GM23248 (cell line): ENCODE data around the gene CABCOCO1. TPM values are rescaled to one million over a fixed set of nuclear protein-coding genes. Genes with fewer than 3 reads are reported as not detected.
"Not testable (repeated sequence)": the region's sequence is repeated elsewhere in the genome, so short reads cannot be mapped to it uniquely, and the experiment has no call there.

Experiments
- DNase-seq: peaks from one replicate; pipeline ENCODE4 v3.0.0-alpha.2; 2015
- H2AFZ ChIP-seq: fragments of 200-600 bp; sonication (generic); 2 replicates; pipeline ENCODE4 v1.6.1; 2016; ENCODE audit warnings: antibody characterized with exemption
- H3F3A ChIP-seq: fragments of 200-600 bp; sonication (generic); 2 replicates; pipeline ENCODE4 v1.6.1; 2016; ENCODE audit warnings: mild to moderate bottlenecking, antibody characterized with exemption, mixed run types; ENCODE audit not compliant: insufficient read depth
- H3K27ac ChIP-seq: fragments of 200-600 bp; sonication (generic); 2 replicates; pipeline ENCODE4 v1.5.1; 2016; ENCODE audit warnings: mild to moderate bottlenecking
- H3K27me3 ChIP-seq: fragments of 200-600 bp; sonication (generic); replicated peaks from 2 replicates; pipeline ENCODE4 v1.6.1; 2016; ENCODE audit warnings: mild to moderate bottlenecking; ENCODE audit not compliant: insufficient read depth
- H3K36me3 ChIP-seq: fragments of 200-600 bp; sonication (generic); 2 replicates; pipeline ENCODE4 v1.6.1; 2016; ENCODE audit warnings: low read depth, mild to moderate bottlenecking
- H3K4me1 ChIP-seq: fragments of 200-600 bp; sonication (generic); 2 replicates; pipeline ENCODE4 v1.6.1; 2016; ENCODE audit warnings: mild to moderate bottlenecking; ENCODE audit not compliant: insufficient read depth
- H3K4me2 ChIP-seq: fragments of 200-600 bp; sonication (generic); one replicate; pipeline ENCODE4 v1.6.1; 2016; ENCODE audit warnings: mild to moderate bottlenecking; ENCODE audit not compliant: unreplicated experiment
- H3K4me3 ChIP-seq: fragments of 200-600 bp; sonication (generic); 2 replicates; pipeline ENCODE4 v1.5.1; 2016; ENCODE audit warnings: mild to moderate bottlenecking
- H3K79me2 ChIP-seq: fragments of 200-600 bp; sonication (generic); 2 replicates; pipeline ENCODE4 v1.6.1; 2016; ENCODE audit warnings: mild to moderate bottlenecking; ENCODE audit not compliant: insufficient read depth
- H3K9ac ChIP-seq: fragments of 200-600 bp; sonication (generic); 2 replicates; pipeline ENCODE4 v1.6.1; 2016; ENCODE audit warnings: mild to moderate bottlenecking
- H3K9me2 ChIP-seq: fragments of 200-600 bp; sonication (generic); 2 replicates; pipeline ENCODE4 v1.6.1; 2016; ENCODE audit warnings: mixed run types, mild to moderate bottlenecking, moderate library complexity; ENCODE audit not compliant: insufficient read depth
- H3K9me3 ChIP-seq: fragments of 200-600 bp; sonication (generic); one replicate; pipeline ENCODE4 v1.6.1; 2017; ENCODE audit warnings: low read depth
- H4K20me1 ChIP-seq: fragments of 200-600 bp; sonication (generic); 2 replicates; pipeline ENCODE4 v1.6.0; 2016; ENCODE audit not compliant: insufficient read depth
- EZH2 ChIP-seq: fragments of 200-600 bp; sonication (generic); IDR thresholded peaks from 2 replicates; pipeline ENCODE4 v1.6.1; 2018; ENCODE audit warnings: antibody characterized with exemption, mild to moderate bottlenecking; ENCODE audit not compliant: insufficient read depth, poor library complexity, severe bottlenecking
- EZH2phosphoT487 ChIP-seq: fragments of 200-600 bp; sonication (generic); IDR thresholded peaks from 2 replicates; pipeline ENCODE4 v1.6.1; 2018; ENCODE audit warnings: antibody characterized with exemption, moderate library complexity, mild to moderate bottlenecking, low read depth; ENCODE audit not compliant: insufficient read depth
- WGBS, 2 experiments: methylation state at CpG; one replicate each; pipeline ENCODE4 v1.1.6; 2015 to 2017; ENCODE audit warnings: low lambda C conversion rate in 2 of 2, low coverage in 1 of 2; ENCODE audit errors: missing lambda C conversion rate in 2 of 2; 5-methylcytosine and 5-hydroxymethylcytosine counted together
- in situ Hi-C: fragments of 300-500 bp; cut with MboI; formaldehyde crosslinking; loops from 2 replicates; pipeline ENCODE4 v1.15.0; 2020
- polyA plus RNA-seq: library from polyadenylated mRNA; unstranded; fragments of >200 nt; fragmentation: Nextera tagmentation; extraction: Ambion mirVana; gene quantifications from 2 replicates; pipeline ENCODE4 v1.2.1, GENCODE V29; 2016
- total RNA-seq: library from RNA; depleted of rRNA; stranded (reverse); fragments of >200 nt; shearing (Covaris generic); gene quantifications from 2 replicates; pipeline ENCODE4 v1.2.3, GENCODE V29; 2014

Gene CABCOCO1
- total and polyA plus RNA-seq, 2 experiments from 2014 or later: 0.22 to 1.1 TPM

- H3K4me2 ChIP-seq: no peak overlapping the region
- in situ Hi-C loops: no loop called here
- TF ChIP-seq EZH2phosphoT487: no peak
- no peak for TF ChIP-seq EZH2
- 55 to 59% methylated on average over 11 of the region's 11 CpGs for WGBS, 2 experiments
- H3K36me3 ChIP-seq: no peaks in the 10 kb centered on the region
- peak overlapping the region; percentile 3; the same call in 1 of the 2 replicates for H2AFZ ChIP-seq
- H3K9me3 ChIP-seq: no peaks in the 10 kb centered on the region
- no peaks in the 10 kb centered on the region for H4K20me1 ChIP-seq
- H3K27me3 ChIP-seq: no peaks in the 10 kb centered on the region
- H3F3A ChIP-seq: no peaks in the 10 kb centered on the region
- peak; percentile 8 for DNase-seq
- no peak overlapping the region for H3K27ac ChIP-seq
- no peaks in the 10 kb centered on the region for H3K79me2 ChIP-seq
- no peaks in the 10 kb centered on the region for H3K4me1 ChIP-seq
- no peaks in the 10 kb centered on the region for H3K9me2 ChIP-seq
- H3K9ac ChIP-seq: no peak overlapping the region
- no peak overlapping the region for H3K4me3 ChIP-seq
Measured at GRCh38 chr10:61688551-61689308, 26.0 kb downstream of the CABCOCO1 start.

- H3K36me3 ChIP-seq, H4K20me1 ChIP-seq, H3K9me2 ChIP-seq, H3K79me2 ChIP-seq, H3K27ac ChIP-seq, H3F3A ChIP-seq, in situ Hi-C loops, DNase-seq, H3K9ac ChIP-seq, H3K4me1 ChIP-seq, H3K9me3 ChIP-seq, H3K4me3 ChIP-seq, H2AFZ ChIP-seq, H3K4me2 ChIP-seq, H3K27me3 ChIP-seq: not testable (repeated sequence)
- 95% methylated on average over 2 of the region's 2 CpGs; no CpG with 5 or more reads in 1 of the 2 experiments for WGBS, 2 experiments
Measured at GRCh38 chr10:61691667-61692066, 28.9 kb downstream of the CABCOCO1 start.

- Histone ChIP-seq H3K4me2 (no peak overlapping the region), H3K79me2 (no peaks in the 10 kb centered on the region), H2AFZ (no peak overlapping the region), H3K36me3 (no peaks in the 10 kb centered on the region), H4K20me1 (no peaks in the 10 kb centered on the region), H3K27me3 (no peaks in the 10 kb centered on the region), H3K9me2 (no peaks in the 10 kb centered on the region; the same call in 1 of the 2 replicates), H3F3A (no peaks in the 10 kb centered on the region), H3K9me3 (no peaks in the 10 kb centered on the region), H3K27ac (no peak overlapping the region), H3K4me3 (no peak overlapping the region), H3K4me1 (no peaks in the 10 kb centered on the region), H3K9ac (no peak overlapping the region)
- TF ChIP-seq EZH2 (no peak), EZH2phosphoT487 (no peak)
- WGBS, 2 experiments: 88 to 90% methylated on average over 3 of the region's 3 CpGs
- DNase-seq: no peak
- in situ Hi-C loops: no loop called here
Measured at GRCh38 chr10:61692447-61693010, 29.8 kb downstream of the CABCOCO1 start.

GRCh38 chr10:61698968-61699655, 36.4 kb downstream of the CABCOCO1 start:
- H3K4me1 ChIP-seq: peaks cover 12% of the 10 kb centered on the region; the same call in 1 of the 2 replicates
- H3K27me3 ChIP-seq: no peaks in the 10 kb centered on the region
- no peak overlapping the region for H3K4me3 ChIP-seq
- no peak overlapping the region for H3K27ac ChIP-seq
- H3K36me3 ChIP-seq: no peaks in the 10 kb centered on the region
- no peak overlapping the region for H2AFZ ChIP-seq
- H3K79me2 ChIP-seq: no peaks in the 10 kb centered on the region
- H4K20me1 ChIP-seq: no peaks in the 10 kb centered on the region
- WGBS, 2 experiments: 88 to 91% methylated on average over 4 of the region's 4 CpGs
- no peaks in the 10 kb centered on the region for H3K9me3 ChIP-seq
- peaks cover 16% of the 10 kb centered on the region for H3F3A ChIP-seq
- no peak for DNase-seq
- no peak overlapping the region for H3K4me2 ChIP-seq
- TF ChIP-seq EZH2phosphoT487 (no peak), EZH2 (no peak)
- no peak overlapping the region for H3K9ac ChIP-seq
- in situ Hi-C loops: no loop called here
- no peaks in the 10 kb centered on the region; the same call in 1 of the 2 replicates for H3K9me2 ChIP-seq
